Fibroblast of villous mesenchyme (primary cell): Measurements from ENCODE around the gene GNB1. TPM values are rescaled to one million over a fixed set of nuclear protein-coding genes. Genes with fewer than 3 reads are reported as not detected.
"Not testable (repeated sequence)": the region's sequence is repeated elsewhere in the genome, so short reads cannot be mapped to it uniquely, and the experiment has no call there.

Source experiments
- DNase-seq: peaks from one replicate; pipeline ENCODE4 v3.0.0-alpha.2; 2010; ENCODE audit warnings: low read depth
- H3K4me3 ChIP-seq: 2 replicates; pipeline ENCODE4 v1.5.1; 2011; ENCODE audit warnings: low read depth, mild to moderate bottlenecking, low read length
- total RNA-seq: library from RNA; depleted of rRNA; stranded (reverse); fragments of >200 nt; gene quantifications from 2 replicates; pipeline ENCODE4 v1.2.3, GENCODE V29; 2012
- TF ChIP-seq, protein P1 (sequence below): IDR thresholded peaks from 2 replicates; pipeline ENCODE4 v1.5.1; 2012; ENCODE audit warnings: low read depth, mild to moderate bottlenecking, low read length; ENCODE audit not compliant: insufficient read depth

GNB1 gene
- total RNA-seq, 1 donor, result 124 TPM

DNA sequence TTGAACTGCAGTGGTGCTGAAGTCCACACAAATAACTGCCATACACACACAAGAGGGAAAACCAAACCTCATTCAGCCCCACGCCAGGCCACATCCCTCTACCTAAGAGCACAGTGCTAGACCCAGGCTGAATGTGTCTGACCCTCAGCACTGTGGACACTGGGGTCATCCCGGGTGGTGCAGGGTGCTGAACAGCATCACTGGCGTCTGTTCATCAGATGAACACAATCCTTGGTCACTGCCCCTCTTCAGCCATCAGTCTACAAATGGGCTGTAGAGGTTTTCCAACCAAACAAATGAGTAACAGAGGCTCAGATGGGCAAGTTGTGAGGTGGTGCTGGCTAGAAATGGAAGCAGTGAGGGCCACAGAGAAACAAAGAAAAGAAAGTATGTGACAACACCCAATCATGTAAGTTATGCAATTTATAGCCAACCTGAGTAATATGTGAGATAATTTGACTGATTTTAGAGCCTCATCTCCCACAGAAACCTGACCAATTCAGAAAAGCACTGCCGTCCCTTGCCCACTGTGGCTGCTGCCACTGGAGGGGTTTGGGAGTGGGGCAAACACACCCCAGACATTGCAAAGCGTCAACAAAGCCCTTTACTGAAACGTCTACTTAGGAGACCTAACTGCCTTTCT lies 27.9 kb downstream of the GNB1 start:
- TF ChIP-seq, protein P1, sequence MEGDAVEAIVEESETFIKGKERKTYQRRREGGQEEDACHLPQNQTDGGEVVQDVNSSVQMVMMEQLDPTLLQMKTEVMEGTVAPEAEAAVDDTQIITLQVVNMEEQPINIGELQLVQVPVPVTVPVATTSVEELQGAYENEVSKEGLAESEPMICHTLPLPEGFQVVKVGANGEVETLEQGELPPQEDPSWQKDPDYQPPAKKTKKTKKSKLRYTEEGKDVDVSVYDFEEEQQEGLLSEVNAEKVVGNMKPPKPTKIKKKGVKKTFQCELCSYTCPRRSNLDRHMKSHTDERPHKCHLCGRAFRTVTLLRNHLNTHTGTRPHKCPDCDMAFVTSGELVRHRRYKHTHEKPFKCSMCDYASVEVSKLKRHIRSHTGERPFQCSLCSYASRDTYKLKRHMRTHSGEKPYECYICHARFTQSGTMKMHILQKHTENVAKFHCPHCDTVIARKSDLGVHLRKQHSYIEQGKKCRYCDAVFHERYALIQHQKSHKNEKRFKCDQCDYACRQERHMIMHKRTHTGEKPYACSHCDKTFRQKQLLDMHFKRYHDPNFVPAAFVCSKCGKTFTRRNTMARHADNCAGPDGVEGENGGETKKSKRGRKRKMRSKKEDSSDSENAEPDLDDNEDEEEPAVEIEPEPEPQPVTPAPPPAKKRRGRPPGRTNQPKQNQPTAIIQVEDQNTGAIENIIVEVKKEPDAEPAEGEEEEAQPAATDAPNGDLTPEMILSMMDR, result no peak
- DNase-seq, result no peak
- H3K4me3 ChIP-seq, result no peak overlapping the region

DNA sequence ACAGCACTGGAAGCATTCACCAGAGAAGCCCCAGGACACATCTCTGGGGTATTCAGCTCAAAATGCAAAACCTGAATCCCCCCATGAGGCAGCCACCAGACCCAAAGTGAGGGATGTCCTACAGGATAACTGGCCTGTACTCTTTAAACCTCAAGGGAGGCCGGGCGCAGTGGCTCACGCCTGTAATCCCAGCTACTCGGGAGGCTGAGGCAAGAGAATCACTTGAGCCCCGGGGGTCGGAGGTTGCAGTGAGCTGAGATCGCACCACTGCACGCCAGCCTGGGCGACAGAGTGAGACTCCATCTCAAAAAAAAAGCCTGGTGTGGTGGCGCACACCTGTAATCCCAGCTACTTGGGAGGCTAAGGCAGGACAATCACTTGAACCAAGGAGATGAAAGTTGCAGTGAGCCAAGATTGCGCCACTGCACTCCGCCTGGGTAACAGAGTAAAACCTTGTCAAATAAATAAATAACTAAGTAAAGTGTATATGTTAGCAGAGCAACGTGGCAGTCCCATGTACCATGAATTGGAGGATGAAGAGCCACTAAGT lies 29.1 kb downstream of the GNB1 start:
- not testable (repeated sequence) for DNase-seq, H3K4me3 ChIP-seq

DNA sequence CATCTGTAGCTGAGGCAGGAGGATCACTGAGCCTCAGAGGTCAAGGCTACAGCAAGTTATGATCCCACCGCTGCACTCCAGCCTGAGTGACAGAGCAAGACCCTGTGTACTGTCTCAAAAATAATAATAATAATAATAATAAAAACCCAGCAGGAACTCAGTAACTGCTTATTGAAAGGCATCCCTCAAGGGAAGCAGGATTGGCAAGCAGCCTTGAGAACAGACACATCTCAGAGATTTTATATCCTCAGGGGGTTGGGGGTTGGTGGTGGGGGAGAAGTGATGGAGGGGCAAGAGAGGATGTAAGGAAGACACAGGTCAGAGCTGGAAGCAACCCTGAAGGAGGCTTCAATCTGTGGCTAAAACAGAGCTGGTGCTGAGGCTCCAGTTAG lies 29.6 kb downstream of the GNB1 start:
- no peak for DNase-seq
- TF ChIP-seq, protein P1, result no peak
- no peak overlapping the region for H3K4me3 ChIP-seq

DNA sequence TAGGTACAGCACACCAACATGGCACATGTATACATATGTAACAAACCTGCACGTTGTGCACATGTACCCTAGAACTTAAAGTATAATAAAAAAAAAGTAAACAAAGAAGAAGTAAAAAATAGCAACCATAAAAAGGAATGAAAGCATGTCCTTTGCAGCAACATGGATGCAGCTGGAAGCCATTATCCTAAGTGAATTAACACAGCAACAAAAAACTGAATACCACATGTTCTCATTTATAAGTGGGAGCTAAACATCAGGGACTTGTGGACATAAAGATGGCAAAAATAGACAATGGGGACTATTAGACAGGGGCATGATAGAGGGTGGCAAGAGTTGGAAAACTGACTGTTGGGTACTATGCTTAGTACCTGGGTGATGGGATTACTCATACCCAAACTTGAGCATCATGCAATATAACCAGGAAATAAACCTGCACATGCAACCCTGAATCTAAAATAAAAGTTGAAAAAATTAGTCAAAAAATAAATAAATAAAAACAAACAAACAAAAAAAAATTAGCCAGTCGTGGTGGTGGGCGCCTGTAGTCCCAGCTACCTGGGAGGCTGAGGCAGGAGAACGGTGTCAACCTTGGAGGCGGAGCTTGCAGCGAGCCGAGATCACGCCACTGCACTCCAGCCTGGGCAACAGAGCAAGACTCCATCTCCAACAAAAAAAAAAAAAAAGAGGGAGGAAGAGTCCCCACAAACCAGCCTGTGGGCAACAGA lies 30.8 kb downstream of the GNB1 start:
- DNase-seq, result not testable (repeated sequence)
- H3K4me3 ChIP-seq, result peak overlapping the region; percentile 40

DNA sequence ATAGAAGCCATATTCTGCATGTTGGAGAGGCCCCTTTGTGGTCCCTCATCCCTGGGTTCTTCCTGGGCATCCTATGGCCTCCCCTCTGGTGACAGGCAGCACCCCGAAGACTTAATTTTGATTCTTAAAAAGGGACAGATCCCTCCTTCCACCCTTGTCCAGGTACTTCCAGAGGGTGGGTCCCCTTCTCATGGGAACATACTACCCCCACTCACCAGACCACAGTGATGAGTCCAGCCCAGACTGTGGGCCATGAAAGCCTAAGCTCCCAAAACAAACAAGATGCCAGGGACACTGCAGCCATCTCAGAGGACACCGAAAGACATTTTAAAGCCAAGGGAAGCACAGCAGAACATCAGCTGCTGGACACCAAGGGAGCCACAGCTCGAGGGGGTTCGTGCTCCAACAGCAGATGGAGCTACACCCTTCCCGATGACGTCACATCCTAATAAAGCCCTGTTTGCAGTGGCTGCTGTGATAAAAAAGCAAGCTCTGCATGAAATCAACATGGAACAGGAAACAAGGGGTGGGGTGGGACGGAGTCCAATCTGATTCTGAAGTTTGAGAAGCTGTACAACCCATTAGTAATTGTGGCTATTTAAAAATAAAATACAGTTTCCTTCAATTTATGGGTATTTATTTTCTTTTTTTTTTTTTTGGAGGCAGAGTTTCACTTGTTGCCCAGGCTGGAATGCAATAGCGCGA lies 32.4 kb downstream of the GNB1 start:
- DNase-seq, result peak; percentile 97
- TF ChIP-seq, protein P1, result peak; percentile 52
- peak overlapping the region; percentile 30 for H3K4me3 ChIP-seq

DNA sequence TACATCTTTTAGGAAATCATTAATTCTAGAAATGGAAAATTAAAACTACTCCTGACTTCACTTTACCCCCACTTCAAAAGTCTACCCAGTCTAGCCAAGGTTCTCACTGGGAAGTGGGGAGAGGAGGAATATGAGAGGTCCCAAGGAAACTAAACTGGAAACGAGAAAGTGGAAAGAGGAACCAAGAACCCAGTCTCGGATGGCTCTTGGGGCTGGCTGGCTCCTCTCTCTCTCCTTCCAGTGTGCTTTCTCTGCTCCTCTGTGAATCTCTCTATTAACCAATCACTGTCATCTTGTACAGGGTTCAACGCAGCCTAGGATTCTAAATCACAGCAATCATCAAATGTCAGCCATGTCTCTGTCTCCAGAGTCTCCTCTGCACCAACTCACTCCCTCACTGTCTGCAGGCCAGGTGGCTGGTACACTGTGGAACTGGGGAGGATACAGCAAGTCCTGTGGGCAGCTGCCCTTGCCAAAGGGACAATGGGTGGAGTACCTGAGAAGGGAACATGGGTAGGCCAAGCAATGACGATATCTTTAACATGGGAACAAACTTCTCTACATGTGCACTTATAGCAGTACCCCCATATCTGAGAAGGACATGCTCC lies 33.7 kb downstream of the GNB1 start:
- no peak for DNase-seq
- no peak overlapping the region for H3K4me3 ChIP-seq
- TF ChIP-seq, protein P1, result no peak

DNA sequence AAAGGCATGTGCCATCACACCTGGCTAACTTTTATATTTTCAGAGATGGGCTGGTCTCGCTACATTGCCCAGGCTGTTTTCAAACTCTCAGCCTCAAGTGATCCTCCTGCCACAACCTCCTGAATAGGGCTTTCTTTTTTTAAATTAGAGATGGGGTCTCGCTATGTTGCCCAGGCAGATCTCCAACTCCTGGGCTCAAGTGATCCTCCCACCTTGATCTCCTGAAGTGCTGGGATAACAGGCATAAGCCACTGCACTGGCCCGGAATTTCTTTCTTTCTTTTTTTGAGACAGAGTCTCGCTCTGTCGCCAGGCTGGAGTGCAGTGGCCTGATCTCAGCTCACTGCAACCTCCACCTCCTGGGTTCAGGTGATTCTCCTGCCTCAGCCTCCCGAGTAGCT lies 34.7 kb downstream of the GNB1 start:
- not testable (repeated sequence) for DNase-seq, H3K4me3 ChIP-seq
